GM20000 (cell line): Measurements from ENCODE around the gene ANKS6.

Experiments used
- DNase-seq: peaks from one replicate; pipeline ENCODE4 v3.0.0; 2012; ENCODE audit warnings: low spot score
- TF ChIP-seq, protein P1 (sequence below): IDR thresholded peaks from 2 replicates; pipeline ENCODE4 v1.5.1; 2012; ENCODE audit warnings: mild to moderate bottlenecking, control low read depth; ENCODE audit errors: extremely low read depth, missing control alignments

ANKS6 gene

DNA sequence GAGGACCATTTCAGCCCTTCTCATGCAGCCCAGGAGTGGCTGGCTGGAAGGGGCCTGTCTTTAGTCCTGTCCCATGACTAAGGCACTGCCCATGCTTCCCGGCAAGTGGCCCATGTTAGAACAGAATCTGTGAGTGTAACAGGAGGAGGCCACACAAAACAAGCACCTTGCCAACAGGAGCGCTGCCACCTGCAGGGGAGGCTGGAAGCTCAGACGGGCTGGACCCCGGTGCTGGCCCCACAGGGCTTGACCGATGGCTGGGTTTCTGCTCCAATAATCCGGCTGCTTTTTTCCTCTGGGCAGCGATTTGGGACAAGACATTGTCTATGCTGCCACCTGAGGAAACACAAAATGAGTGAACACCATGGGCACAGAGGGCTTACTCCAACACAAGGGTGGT, 28.4 kb downstream of the ANKS6 start:
- TF ChIP-seq, protein P1, sequence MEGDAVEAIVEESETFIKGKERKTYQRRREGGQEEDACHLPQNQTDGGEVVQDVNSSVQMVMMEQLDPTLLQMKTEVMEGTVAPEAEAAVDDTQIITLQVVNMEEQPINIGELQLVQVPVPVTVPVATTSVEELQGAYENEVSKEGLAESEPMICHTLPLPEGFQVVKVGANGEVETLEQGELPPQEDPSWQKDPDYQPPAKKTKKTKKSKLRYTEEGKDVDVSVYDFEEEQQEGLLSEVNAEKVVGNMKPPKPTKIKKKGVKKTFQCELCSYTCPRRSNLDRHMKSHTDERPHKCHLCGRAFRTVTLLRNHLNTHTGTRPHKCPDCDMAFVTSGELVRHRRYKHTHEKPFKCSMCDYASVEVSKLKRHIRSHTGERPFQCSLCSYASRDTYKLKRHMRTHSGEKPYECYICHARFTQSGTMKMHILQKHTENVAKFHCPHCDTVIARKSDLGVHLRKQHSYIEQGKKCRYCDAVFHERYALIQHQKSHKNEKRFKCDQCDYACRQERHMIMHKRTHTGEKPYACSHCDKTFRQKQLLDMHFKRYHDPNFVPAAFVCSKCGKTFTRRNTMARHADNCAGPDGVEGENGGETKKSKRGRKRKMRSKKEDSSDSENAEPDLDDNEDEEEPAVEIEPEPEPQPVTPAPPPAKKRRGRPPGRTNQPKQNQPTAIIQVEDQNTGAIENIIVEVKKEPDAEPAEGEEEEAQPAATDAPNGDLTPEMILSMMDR, result no peak
- DNase-seq, result no peak

GRCh38 chr9:98767196-98767595, 29.2 kb downstream of the ANKS6 start:
- TF ChIP-seq, protein P1, result no peak
- no peak for DNase-seq

GRCh38 chr9:98766586-98766985, 29.8 kb downstream of the ANKS6 start:
- no peak for DNase-seq
- TF ChIP-seq, protein P1, result no peak

- no peak for DNase-seq
- TF ChIP-seq, protein P1, result no peak
Observed at GRCh38 chr9:98765256-98765655, 31.1 kb downstream of the ANKS6 start.

DNA sequence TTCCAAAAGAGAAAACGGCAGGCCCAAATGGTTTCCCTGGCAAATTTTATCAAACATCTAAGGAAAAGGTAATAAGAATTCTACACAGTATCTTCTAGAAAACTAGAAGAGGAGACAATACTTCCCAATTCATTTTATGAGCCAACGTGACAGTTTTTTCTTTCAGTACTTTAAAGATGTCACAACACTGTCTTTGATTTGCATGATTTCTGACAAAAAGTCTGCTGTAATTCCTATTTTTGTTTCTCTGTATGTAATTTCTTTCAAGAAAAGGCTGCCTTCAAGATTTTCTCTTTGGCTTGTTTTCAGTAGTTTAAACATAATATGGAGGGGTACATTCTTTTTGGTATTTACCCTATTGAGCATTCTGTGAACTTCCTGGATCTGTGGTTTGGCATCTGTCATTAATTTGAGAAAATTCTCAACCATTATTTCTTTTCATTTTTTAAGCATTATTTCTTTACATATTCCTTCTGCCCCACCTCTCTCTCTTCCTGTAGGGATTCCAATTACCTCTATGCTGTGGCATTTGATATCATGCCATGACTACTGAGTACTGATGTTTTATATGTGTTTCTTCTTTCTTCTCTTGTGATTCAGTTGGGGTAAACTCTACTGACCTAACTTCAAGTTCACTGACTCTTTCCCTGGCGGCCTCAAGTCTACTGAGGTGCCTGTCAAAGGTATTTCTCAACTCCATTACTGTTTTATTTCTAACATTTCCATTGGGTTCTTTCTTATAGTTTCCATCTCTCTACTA, 32.2 kb downstream of the ANKS6 start:
- TF ChIP-seq, protein P1, result no peak
- no peak for DNase-seq

DNA sequence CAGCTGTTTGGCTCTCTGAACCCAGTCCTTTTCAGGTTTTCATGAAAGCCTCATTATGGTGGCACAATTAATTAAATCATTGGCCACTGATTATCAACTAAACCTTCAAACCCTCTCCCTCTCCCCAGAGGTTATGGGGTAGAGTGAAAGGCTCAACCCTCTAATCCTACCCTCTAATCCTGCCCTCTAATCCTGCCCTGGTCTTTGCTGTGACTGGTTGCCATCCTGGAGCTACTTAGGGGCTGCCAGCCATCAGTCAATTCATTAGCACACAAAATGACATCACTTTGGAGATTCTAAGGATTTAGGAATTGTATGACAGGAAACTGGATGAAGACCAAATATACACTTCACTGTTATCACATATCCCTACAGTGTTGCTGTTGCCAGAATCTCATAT, 36.1 kb downstream of the ANKS6 start:
- no peak for DNase-seq

GRCh38 chr9:98755006-98755618, 41.2 kb downstream of the ANKS6 start:
- TF ChIP-seq, protein P1, result no peak
- DNase-seq, result no peak

More for the DNA sequence above, 36.1 kb downstream of the ANKS6 start:
- TF ChIP-seq, protein P1, result no peak
